Sigmoid colon (tissue), 7 donors: ENCODE measurements around the gene TEX19. TPM values are rescaled to one million over a fixed set of nuclear protein-coding genes. Genes with fewer than 3 reads are reported as not detected.

Experiments used
- DNase-seq: peaks from one replicate; pipeline ENCODE4 v3.0.0-alpha.2; 2019
- H3K27ac ChIP-seq, 4 donors: fragments of 200-600 bp; sonication (generic); one replicate each; pipeline ENCODE4 v1.5.1; 2016 to 2019; ENCODE audit warnings: mild to moderate bottlenecking in 1 of 4
- H3K27me3 ChIP-seq, 3 donors: fragments of 200-600 bp; sonication (generic); one replicate each; pipeline ENCODE4 v1.5.1; 2019; ENCODE audit warnings: mild to moderate bottlenecking in 1 of 3
- H3K36me3 ChIP-seq, 4 donors: fragments of 200-600 bp; sonication (generic); one replicate each; pipeline ENCODE4 v1.5.1; 2016 to 2019
- H3K4me1 ChIP-seq, 4 donors: fragments of 200-600 bp; sonication (generic); one replicate each; pipeline ENCODE4 v1.5.1; 2017 to 2019
- H3K4me3 ChIP-seq, 4 donors: fragments of 200-600 bp; sonication (generic); one replicate each; pipeline ENCODE4 v1.5.1; 2017 to 2019; ENCODE audit warnings: mild to moderate bottlenecking in 2 of 4, moderate library complexity in 1 of 4
- H3K9me3 ChIP-seq, 4 donors: fragments of 200-600 bp in 3 of 4; sonication (generic) in 3 of 4; one replicate each; pipeline versions ENCODE4 v1.5.1 to v1.6.1; 2013 to 2019
- CTCF ChIP-seq, 4 experiments: fragments of 450-650 bp in 3 of 4; fragments of 200-600 bp in 1 of 4; IDR thresholded peaks; one replicate each; pipeline ENCODE4 v1.5.1; 2016 to 2019; ENCODE audit warnings: antibody characterized with exemption in 4 of 4, mild to moderate bottlenecking in 3 of 4, moderate library complexity in 2 of 4
- EP300 ChIP-seq, 4 donors: sonication (generic); formaldehyde crosslinking; IDR thresholded peaks; one replicate each; pipeline ENCODE4 v1.6.1; 2017; ENCODE audit warnings: antibody characterized with exemption in 4 of 4
- POLR2A ChIP-seq, 2 donors: fragments of 450-650 bp; IDR thresholded peaks; one replicate each; pipeline ENCODE4 v1.6.1; 2016; ENCODE audit warnings: antibody characterized with exemption in 2 of 2, mild to moderate bottlenecking in 2 of 2, moderate library complexity in 2 of 2
- POLR2AphosphoS5 ChIP-seq, 4 donors: sonication (generic); formaldehyde crosslinking; IDR thresholded peaks; one replicate each; pipeline ENCODE4 v1.6.1; 2017; ENCODE audit warnings: antibody characterized with exemption in 4 of 4
- WGBS, 2 donors: extraction: QIAGEN DNeasy Blood & Tissue Kit; methylation state at CpG; one replicate each; pipeline ENCODE4 v1.1.7; 2013; 5-methylcytosine and 5-hydroxymethylcytosine counted together
- intact Hi-C: fragments of 100-400 bp; cut with DNase I; formaldehyde crosslinking; loops from one replicate; pipeline ENCODE4 v1.15.1; 2023
- polyA plus RNA-seq, 3 donors: library from polyadenylated mRNA; stranded (reverse); fragments of 200-250 nt; gene quantifications; one replicate each; pipeline ENCODE4 v1.2.3, GENCODE V29; 2013
- total RNA-seq, 4 donors: library from RNA; depleted of rRNA; stranded (reverse); fragments of >200 nt; gene quantifications; one replicate each; pipeline ENCODE4 v1.1.0, GENCODE V29; 2016
- donor health status: healthy with polysubstance abuse.
- donor health status: Bipolar disorder and iron deficiency.
- donor health status: healthy.

TEX19 gene
- total and polyA plus RNA-seq, 7 donors: 0.04 TPM; not detected in 6

GRCh38 chr17:82403662-82404660 lies 44.9 kb downstream of the TEX19 start:
- WGBS, 2 donors: 96% methylated on average over 67 of the region's 67 CpGs
- Histone ChIP-seq H3K27me3 (no peaks in the 10 kb centered on the region), H3K27ac (no peak overlapping the region), H3K4me1 (peaks cover 0 to 12% (median 0%) of the 10 kb centered on the region in 4 donors), H3K36me3 (peaks cover 0 to 50% (median 11%) of the 10 kb centered on the region in 4 donors), H3K4me3 (no peak overlapping the region), H3K9me3 (no peaks in the 10 kb centered on the region)
- TF ChIP-seq POLR2AphosphoS5 (IDR thresholded peaks at IDR 0.05) (no peak), CTCF (IDR thresholded peaks at IDR 0.05) (no peak), EP300 (IDR thresholded peaks at IDR 0.05) (no peak), POLR2A (IDR thresholded peaks at IDR 0.05) (no peak)
- DNase-seq: no peak
- intact Hi-C loops: no loop called here

GRCh38 chr17:82405051-82405450 lies 46.0 kb downstream of the TEX19 start:
- Histone ChIP-seq H3K4me1 (peaks cover 0 to 4% (median 0%) of the 10 kb centered on the region in 4 donors), H3K9me3 (no peaks in the 10 kb centered on the region), H3K27ac (no peak overlapping the region), H3K4me3 (no peak overlapping the region), H3K36me3 (peaks cover 0 to 56% (median 11%) of the 10 kb centered on the region in 4 donors), H3K27me3 (no peaks in the 10 kb centered on the region)
- DNase-seq: no peak
- WGBS, 2 donors: 93 to 94% methylated on average over 14 of the region's 14 CpGs
- intact Hi-C loops: no loop called here
- no peak for TF ChIP-seq EP300 (IDR thresholded peaks at IDR 0.05)
- no peak for TF ChIP-seq POLR2A (IDR thresholded peaks at IDR 0.05)
- no peak for TF ChIP-seq POLR2AphosphoS5 (IDR thresholded peaks at IDR 0.05)
- no peak for TF ChIP-seq CTCF (IDR thresholded peaks at IDR 0.05)

- H3K27ac ChIP-seq: no peak overlapping the region
- peaks cover 0 to 56% (median 11%) of the 10 kb centered on the region in 4 donors for H3K36me3 ChIP-seq
- WGBS, 2 donors: 94 to 97% methylated on average over 14 of the region's 14 CpGs
- no peaks in the 10 kb centered on the region for H3K4me1 ChIP-seq
- no peak for DNase-seq
- H3K4me3 ChIP-seq: no peak overlapping the region
- TF ChIP-seq EP300 (IDR thresholded peaks at IDR 0.05): no peak
- no peak for TF ChIP-seq POLR2A (IDR thresholded peaks at IDR 0.05)
- TF ChIP-seq CTCF (IDR thresholded peaks at IDR 0.05): no peak
- no peak for TF ChIP-seq POLR2AphosphoS5 (IDR thresholded peaks at IDR 0.05)
- intact Hi-C loops: no loop called here
- H3K9me3 ChIP-seq: no peaks in the 10 kb centered on the region
- no peaks in the 10 kb centered on the region for H3K27me3 ChIP-seq
These were observed 47.2 kb downstream of the TEX19 start for GRCh38 chr17:82406131-82406671.

GRCh38 chr17:82407255-82407654 lies 48.2 kb downstream of the TEX19 start:
- H3K9me3 ChIP-seq: no peaks in the 10 kb centered on the region
- TF ChIP-seq CTCF (IDR thresholded peaks at IDR 0.05) (no peak), POLR2AphosphoS5 (IDR thresholded peaks at IDR 0.05) (no peak), POLR2A (IDR thresholded peaks at IDR 0.05) (no peak), EP300 (IDR thresholded peaks at IDR 0.05) (no peak)
- H3K36me3 ChIP-seq: peaks cover 0 to 45% (median 11%) of the 10 kb centered on the region in 4 donors
- no peaks in the 10 kb centered on the region for H3K27me3 ChIP-seq
- no peak overlapping the region for H3K4me3 ChIP-seq
- intact Hi-C loops: no loop called here
- 72 to 88% methylated on average over 13 of the region's 13 CpGs for WGBS, 2 donors
- no peak overlapping the region for H3K27ac ChIP-seq
- DNase-seq: no peak
- no peaks in the 10 kb centered on the region for H3K4me1 ChIP-seq
